CD14-positive monocyte (primary cell): Measurements from ENCODE around the gene TCEAL1. TPM values are rescaled to one million over a fixed set of nuclear protein-coding genes. Genes with fewer than 3 reads are reported as not detected.

Experiments
- DNase-seq, 3 donors: peaks; one replicate each; pipeline ENCODE4 v3.0.0-alpha.2; 2011 to 2022
- H2AFZ ChIP-seq: 2 replicates; pipeline ENCODE4 v1.6.0; 2012; ENCODE audit warnings: mild to moderate bottlenecking, low read depth, low read length, inconsistent platforms; ENCODE audit not compliant: insufficient read depth, poor library complexity, severe bottlenecking
- H3K27ac ChIP-seq, 2 donors: 1 replicate in 1 of 2; 2 replicates in 1 of 2; pipeline ENCODE4 v1.5.1; 2012 to 2013; ENCODE audit warnings: low read length in 2 of 2, control low read depth in 1 of 2, inconsistent platforms in 1 of 2, low read depth in 1 of 2, mild to moderate bottlenecking in 1 of 2
- H3K27me3 ChIP-seq, 2 donors: one replicate each; pipeline versions ENCODE4 v1.6.0 to v1.6.1; 2011 to 2013; ENCODE audit warnings: low read length in 2 of 2; ENCODE audit not compliant: control insufficient read depth in 2 of 2, insufficient read depth in 2 of 2
- H3K36me3 ChIP-seq, 2 donors: replicated peaks in 1 of 2; 1 replicate in 1 of 2; 2 replicates in 1 of 2; pipeline versions ENCODE4 v1.5.1 to v1.6.1; 2012 to 2013; ENCODE audit warnings: low read length in 2 of 2, control low read depth in 1 of 2, inconsistent platforms in 1 of 2, mild to moderate bottlenecking in 1 of 2; ENCODE audit not compliant: insufficient read depth in 2 of 2, control insufficient read depth in 1 of 2
- H3K4me1 ChIP-seq, 2 donors: 1 replicate in 1 of 2; 2 replicates in 1 of 2; pipeline versions ENCODE4 v1.5.1 to v1.6.1; 2012 to 2013; ENCODE audit warnings: low read length in 2 of 2, control low read depth in 1 of 2, inconsistent platforms in 1 of 2, mild to moderate bottlenecking in 1 of 2, moderate library complexity in 1 of 2; ENCODE audit not compliant: insufficient read depth in 2 of 2, control insufficient read depth in 1 of 2
- H3K4me2 ChIP-seq: replicated peaks from 2 replicates; pipeline ENCODE3; 2012; ENCODE audit warnings: low read length, moderate library complexity, mild to moderate bottlenecking; ENCODE audit not compliant: poor library complexity, severe bottlenecking; ENCODE audit errors: extremely low read depth
- H3K4me3 ChIP-seq, 3 experiments: fragments of 200-600 bp in 1 of 3; sonication (generic) in 1 of 3; replicated peaks in 1 of 3; 1 replicate in 2 of 3; 2 replicates in 1 of 3; pipeline ENCODE4 v1.5.1; 2011 to 2013; ENCODE audit warnings: low read length in 3 of 3, mild to moderate bottlenecking in 3 of 3, control low read depth in 2 of 3, low read depth in 2 of 3, inconsistent platforms in 1 of 3, moderate library complexity in 1 of 3
- H3K79me2 ChIP-seq: 2 replicates; pipeline ENCODE4 v1.6.0; 2012; ENCODE audit warnings: mild to moderate bottlenecking, control low read depth, inconsistent platforms, low read length, moderate library complexity; ENCODE audit not compliant: insufficient read depth
- H3K9ac ChIP-seq: 2 replicates; pipeline ENCODE4 v1.6.0; 2017; ENCODE audit warnings: low read length, mild to moderate bottlenecking; ENCODE audit not compliant: insufficient read depth, poor library complexity, severe bottlenecking
- H3K9me3 ChIP-seq, 2 donors: replicated peaks in 1 of 2; 1 replicate in 1 of 2; 2 replicates in 1 of 2; pipeline versions ENCODE4 v1.5.1 to v1.6.1; 2012 to 2013; ENCODE audit warnings: low read length in 2 of 2, control low read depth in 1 of 2; ENCODE audit not compliant: control insufficient read depth in 1 of 2, insufficient read depth in 1 of 2
- H4K20me1 ChIP-seq: 2 replicates; pipeline ENCODE4 v1.6.0; 2012; ENCODE audit warnings: mild to moderate bottlenecking, low read length, control low read depth, moderate library complexity; ENCODE audit not compliant: insufficient read depth
- H3K27ac Mint-ChIP-seq, 7 donors: one replicate each; pipeline ENCODE4 v1.8.0; 2020; ENCODE audit warnings: mild to moderate bottlenecking in 7 of 7, mixed read lengths in 7 of 7, moderate library complexity in 6 of 7, inconsistent platforms in 2 of 7
- H3K27me3 Mint-ChIP-seq, 3 donors: one replicate each; pipeline ENCODE4 v1.8.0; 2021 to 2022; ENCODE audit warnings: low read depth in 3 of 3, mild to moderate bottlenecking in 3 of 3, mixed read lengths in 3 of 3, moderate library complexity in 3 of 3, inconsistent platforms in 1 of 3
- H3K36me3 Mint-ChIP-seq, 2 donors: one replicate each; pipeline ENCODE4 v1.8.0; 2020; ENCODE audit warnings: mixed read lengths in 2 of 2, inconsistent platforms in 1 of 2, mild to moderate bottlenecking in 1 of 2
- H3K4me1 Mint-ChIP-seq: one replicate; pipeline ENCODE4 v1.8.0; 2020; ENCODE audit warnings: mild to moderate bottlenecking, mixed read lengths
- H3K4me3 Mint-ChIP-seq, 2 donors: one replicate each; pipeline ENCODE4 v1.8.0; 2020; ENCODE audit warnings: mild to moderate bottlenecking in 2 of 2, mixed read lengths in 2 of 2, moderate library complexity in 1 of 2
- H3K9me3 Mint-ChIP-seq, 7 donors: one replicate each; pipeline ENCODE4 v1.8.0; 2020 to 2022; ENCODE audit warnings: mixed read lengths in 7 of 7, mild to moderate bottlenecking in 6 of 7, moderate library complexity in 6 of 7, inconsistent platforms in 2 of 7
- WGBS: methylation state at CpG from one replicate; pipeline ENCODE4 v1.1.5; 2013; ENCODE audit warnings: missing lambda C conversion rate; ENCODE audit not compliant: insufficient coverage; 5-methylcytosine and 5-hydroxymethylcytosine counted together
- intact Hi-C, 2 donors: fragments of 100-400 bp; cut with micrococcal nuclease; formaldehyde crosslinking; loops; one replicate each; pipeline versions ENCODE4 v1.15.0 to v1.15.1; 2023
- polyA plus RNA-seq, 3 donors: library from polyadenylated mRNA; depleted of rRNA in 1 of 3; unstranded in 2 of 3; stranded (reverse) in 1 of 3; fragments of 300-500 nt in 2 of 3; fragments of >200 nt in 1 of 3; fragmentation: Illumina TruSeq in 2 of 3; gene quantifications; 1 replicate in 2 of 3; 2 replicates in 1 of 3; pipeline ENCODE4 v1.2.3, GENCODE V29; 2012 to 2021
- TF ChIP-seq, protein P1 (sequence below): fragments of 200-600 bp; IDR thresholded peaks from one replicate; pipeline ENCODE4 v1.8.0; 2022; ENCODE audit warnings: antibody characterized with exemption, mild to moderate bottlenecking

Gene TCEAL1
- polyA plus RNA-seq, 3 donors: 5.5 to 11.4 (median 5.8) TPM

DNA sequence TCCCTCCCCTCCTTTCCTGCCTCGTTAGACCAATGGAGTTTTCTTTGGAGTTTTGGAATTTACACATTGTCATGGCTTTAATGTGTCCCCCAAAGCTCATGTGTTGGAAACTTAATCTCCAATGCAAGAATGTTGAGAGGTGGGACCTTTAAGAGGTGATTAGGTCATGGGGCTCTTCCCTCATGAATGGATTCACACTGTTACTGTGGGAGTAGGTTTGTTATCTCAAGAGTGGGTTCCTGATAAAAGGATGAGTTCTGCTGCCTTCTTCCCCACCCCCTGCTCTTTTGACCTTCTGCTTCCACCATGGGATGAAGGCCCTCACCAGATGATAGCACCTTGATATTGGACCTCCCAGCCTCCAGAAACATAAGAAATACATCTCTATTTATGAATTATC lies 41.0 kb downstream of the TCEAL1 start:
- no peak overlapping the region for H3K9ac ChIP-seq
- peaks cover 0 to 3% of the 10 kb centered on the region in 2 donors for H3K27me3 ChIP-seq
- H3K27me3 Mint-ChIP-seq: peaks cover 4 to 20% (median 9%) of the 10 kb centered on the region in 3 donors
- intact Hi-C loops: no loop called here
- H3K4me3 Mint-ChIP-seq: no peak overlapping the region
- H4K20me1 ChIP-seq: no peaks in the 10 kb centered on the region
- no peak for DNase-seq
- no peaks in the 10 kb centered on the region for H3K9me3 ChIP-seq
- no peak overlapping the region for H2AFZ ChIP-seq
- H3K27ac Mint-ChIP-seq: no peak overlapping the region
- no peak overlapping the region for H3K27ac ChIP-seq
- no peaks in the 10 kb centered on the region for H3K4me1 Mint-ChIP-seq
- TF ChIP-seq, protein P1, sequence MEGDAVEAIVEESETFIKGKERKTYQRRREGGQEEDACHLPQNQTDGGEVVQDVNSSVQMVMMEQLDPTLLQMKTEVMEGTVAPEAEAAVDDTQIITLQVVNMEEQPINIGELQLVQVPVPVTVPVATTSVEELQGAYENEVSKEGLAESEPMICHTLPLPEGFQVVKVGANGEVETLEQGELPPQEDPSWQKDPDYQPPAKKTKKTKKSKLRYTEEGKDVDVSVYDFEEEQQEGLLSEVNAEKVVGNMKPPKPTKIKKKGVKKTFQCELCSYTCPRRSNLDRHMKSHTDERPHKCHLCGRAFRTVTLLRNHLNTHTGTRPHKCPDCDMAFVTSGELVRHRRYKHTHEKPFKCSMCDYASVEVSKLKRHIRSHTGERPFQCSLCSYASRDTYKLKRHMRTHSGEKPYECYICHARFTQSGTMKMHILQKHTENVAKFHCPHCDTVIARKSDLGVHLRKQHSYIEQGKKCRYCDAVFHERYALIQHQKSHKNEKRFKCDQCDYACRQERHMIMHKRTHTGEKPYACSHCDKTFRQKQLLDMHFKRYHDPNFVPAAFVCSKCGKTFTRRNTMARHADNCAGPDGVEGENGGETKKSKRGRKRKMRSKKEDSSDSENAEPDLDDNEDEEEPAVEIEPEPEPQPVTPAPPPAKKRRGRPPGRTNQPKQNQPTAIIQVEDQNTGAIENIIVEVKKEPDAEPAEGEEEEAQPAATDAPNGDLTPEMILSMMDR: no peak
- no peaks in the 10 kb centered on the region for H3K4me1 ChIP-seq
- WGBS: no CpG with 5 or more reads among the region's 1 CpG
- no peak overlapping the region for H3K4me3 ChIP-seq
- H3K36me3 ChIP-seq: peaks cover 0 to 2% of the 10 kb centered on the region in 2 donors
- no peaks in the 10 kb centered on the region for H3K79me2 ChIP-seq
- no peak overlapping the region for H3K4me2 ChIP-seq
- H3K9me3 Mint-ChIP-seq: no peaks in the 10 kb centered on the region
- H3K36me3 Mint-ChIP-seq: no peaks in the 10 kb centered on the region

DNA sequence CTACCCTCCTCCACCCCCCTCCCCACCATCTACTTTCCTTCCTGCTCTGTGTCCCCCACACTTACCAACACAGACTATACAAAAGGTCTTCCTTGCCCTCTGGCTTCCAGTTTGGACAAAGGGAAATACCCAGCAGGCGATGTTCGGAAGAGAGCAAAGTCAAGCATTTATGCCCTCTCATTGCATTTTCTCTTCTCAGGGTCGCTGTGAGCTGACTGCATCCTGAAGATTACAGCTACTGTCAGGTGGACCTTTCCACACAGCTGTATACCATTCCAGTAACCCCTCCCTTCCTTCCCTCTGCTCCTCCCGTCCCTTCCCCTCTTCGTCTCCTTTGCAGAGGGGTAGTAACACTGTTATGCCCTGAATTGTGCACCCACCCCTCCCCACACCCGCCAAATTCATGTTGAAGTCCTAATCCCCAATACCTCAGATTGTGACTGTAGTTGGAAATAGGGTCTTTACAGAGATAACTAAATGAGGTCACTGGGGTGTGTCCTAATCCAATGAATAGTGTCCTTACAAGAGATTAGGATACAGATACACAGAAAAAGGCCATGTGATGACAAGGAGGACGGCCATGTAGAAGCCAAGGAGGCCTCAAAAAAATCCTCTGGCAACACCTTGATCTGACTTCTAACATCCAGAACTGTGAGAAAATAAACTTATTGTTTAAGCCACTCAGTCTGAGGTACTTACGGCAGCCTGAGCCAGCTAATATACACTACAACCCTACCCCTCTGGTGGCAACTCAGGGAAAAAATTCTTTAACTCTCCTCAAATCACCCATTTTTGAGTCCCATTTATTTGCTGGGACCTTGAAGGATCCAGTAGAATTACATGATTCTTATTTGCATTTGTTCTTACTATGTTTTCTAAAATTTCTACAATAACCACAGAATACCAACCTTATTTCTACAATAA lies 46.0 kb downstream of the TCEAL1 start:
- peaks cover 43 to 53% of the 10 kb centered on the region in 2 donors for H3K36me3 ChIP-seq
- H3K4me3 ChIP-seq: no peak overlapping the region
- H4K20me1 ChIP-seq: no peaks in the 10 kb centered on the region
- WGBS: no CpG with 5 or more reads among the region's 8 CpGs
- TF ChIP-seq, protein P1: no peak
- intact Hi-C loops: no loop called here
- H3K9ac ChIP-seq: no peak overlapping the region
- H3K27me3 ChIP-seq: no peaks in the 10 kb centered on the region
- H3K4me1 Mint-ChIP-seq: no peaks in the 10 kb centered on the region
- H3K79me2 ChIP-seq: no peaks in the 10 kb centered on the region
- peaks cover 41 to 44% of the 10 kb centered on the region in 2 donors for H3K36me3 Mint-ChIP-seq
- no peaks in the 10 kb centered on the region for H3K9me3 Mint-ChIP-seq
- no peak overlapping the region for H3K4me2 ChIP-seq
- no peaks in the 10 kb centered on the region for H3K4me1 ChIP-seq
- no peak overlapping the region for H2AFZ ChIP-seq
- H3K9me3 ChIP-seq: no peaks in the 10 kb centered on the region
- no peak overlapping the region for H3K27ac Mint-ChIP-seq
- peaks cover 0 to 13% (median 1%) of the 10 kb centered on the region in 3 donors for H3K27me3 Mint-ChIP-seq
- DNase-seq: no peak
- no peak overlapping the region for H3K4me3 Mint-ChIP-seq
- no peak overlapping the region for H3K27ac ChIP-seq
